Adrenal gland (tissue), 12 donors: Measurements from ENCODE around the gene RGS19. TPM values are rescaled to one million over a fixed set of nuclear protein-coding genes. Genes with fewer than 3 reads are reported as not detected.

Experiments
- DNase-seq, 7 donors: peaks; one replicate each; pipeline ENCODE4 v3.0.0-alpha.2; 2019 to 2020
- H3K27ac ChIP-seq, 5 donors: fragments of 200-600 bp; sonication (generic) in 4 of 5; 1 replicate in 3 of 5; 2 replicates in 2 of 5; pipeline versions ENCODE4 v1.5.1 to v1.8.0; 2016 to 2020; ENCODE audit warnings: mild to moderate bottlenecking in 1 of 5
- H3K27me3 ChIP-seq: fragments of 200-600 bp; 2 replicates; pipeline ENCODE4 v1.8.0; 2021
- H3K36me3 ChIP-seq, 2 donors: fragments of 200-600 bp; replicated peaks in 1 of 2; 1 replicate in 1 of 2; 2 replicates in 1 of 2; pipeline versions ENCODE4 v1.5.1 to v1.8.0; 2018 to 2022
- H3K4me1 ChIP-seq, 2 donors: fragments of 200-600 bp; replicated peaks in 1 of 2; 1 replicate in 1 of 2; 2 replicates in 1 of 2; pipeline versions ENCODE4 v1.5.1 to v1.8.0; 2018 to 2021
- H3K4me3 ChIP-seq, 4 donors: fragments of 200-600 bp; sonication (generic) in 3 of 4; one replicate each; pipeline ENCODE4 v1.5.1; 2016 to 2018
- H3K9me3 ChIP-seq, 3 donors: fragments of 200-600 bp; sonication (generic) in 1 of 3; replicated peaks in 1 of 3; 1 replicate in 2 of 3; 2 replicates in 1 of 3; pipeline versions ENCODE4 v1.5.1 to v1.8.0; 2016 to 2021
- CTCF ChIP-seq, 6 experiments: fragments of 450-650 bp in 4 of 6; fragments of 200-600 bp in 2 of 6; sonication (generic) in 1 of 6; IDR thresholded peaks; 1 replicate in 5 of 6; 2 replicates in 1 of 6; pipeline versions ENCODE4 v1.5.1 to v1.8.0; 2016 to 2021; ENCODE audit warnings: antibody characterized with exemption in 6 of 6, mild to moderate bottlenecking in 2 of 6, moderate library complexity in 1 of 6
- POLR2A ChIP-seq, 2 donors: fragments of 450-650 bp; IDR thresholded peaks; one replicate each; pipeline ENCODE4 v1.6.1; 2017; ENCODE audit warnings: antibody characterized with exemption in 2 of 2, mild to moderate bottlenecking in 2 of 2, moderate library complexity in 1 of 2
- WGBS, 4 donors: extraction: QIAGEN DNeasy Blood & Tissue Kit in 2 of 4; methylation state at CpG; one replicate each; pipeline versions ENCODE4 v1.1.5 to v1.1.7; 2013 to 2017; 5-methylcytosine and 5-hydroxymethylcytosine counted together
- intact Hi-C, 2 donors: fragments of 100-400 bp; cut with DNase I; formaldehyde crosslinking; loops; one replicate each; pipeline versions ENCODE4 v1.14.1 to v1.15.0; 2022 to 2023
- polyA plus RNA-seq, 3 donors: library from polyadenylated mRNA; stranded (reverse); fragments of 200-250 nt in 2 of 3; fragments of 350-450 nt in 1 of 3; fragmentation: Illumina TruSeq in 1 of 3; extraction: RNeasy Lipid Tissue Mini Kit (QIAGEN cat#74804) in 1 of 3; gene quantifications; one replicate each; pipeline ENCODE4 v1.2.3, GENCODE V29; 2013 to 2014
- total RNA-seq, 9 donors: library from RNA; depleted of rRNA in 4 of 9; stranded (reverse); fragments of >200 nt in 4 of 9; fragments of 120-200 nt in 1 of 9; fragmentation: NEBNext Ultra II Directional in 1 of 9; extraction: Animal tissue kit (Norgen Biotek cat#: 25700) in 1 of 9; gene quantifications; one replicate each; pipeline versions ENCODE4 v1.1.0 to v1.2.4, GENCODE V29; 2013 to 2023
- donor health status: healthy with polysubstance abuse.
- donor health status: Bipolar disorder and iron deficiency.
- donor health status: DM: yes; HTN: yes; CAD: no.
- donor health status: DM: no; HTN: no; CAD: no.
- donor health status: DM: no; HTN: no; CAD: no.
- donor health status: DM: yes; HTN: yes; CAD: no.

Gene RGS19
- total and polyA plus RNA-seq, 12 donors: 3.0 to 42.0 (median 15.1) TPM

GRCh38 chr20:64064145-64064698 is 15.1 kb downstream of the RGS19 start:
- 11 to 34% (median 20%) methylated on average over 9 to 12 of the region's 12 CpGs for WGBS, 4 donors

GRCh38 chr20:64063389-64064144 is 15.8 kb downstream of the RGS19 start:
- intact Hi-C loops: no loop called here
- peak in 5 of 7 donors; percentile 41 to 71 (median 44) for DNase-seq
- peaks cover 20 to 26% of the 10 kb centered on the region in 2 donors for H3K4me1 ChIP-seq
- no peaks in the 10 kb centered on the region for H3K27me3 ChIP-seq
- TF ChIP-seq POLR2A (IDR thresholded peaks at IDR 0.05): no peak
- TF ChIP-seq CTCF (IDR thresholded peaks at IDR 0.05): no peak
- H3K4me3 ChIP-seq: peak overlapping the region; percentile 30 to 93 (median 67)
- no peaks in the 10 kb centered on the region for H3K36me3 ChIP-seq
- H3K9me3 ChIP-seq: no peaks in the 10 kb centered on the region
- H3K27ac ChIP-seq: peak overlapping the region; percentile 19 to 79 (median 66)
- 1 to 3% (median 2%) methylated on average over 30 to 51 of the region's 51 CpGs for WGBS, 4 donors

More at GRCh38 chr20:64064145-64064698, 15.1 kb downstream of the RGS19 start:
- TF ChIP-seq CTCF (IDR thresholded peaks at IDR 0.05): no peak
- TF ChIP-seq POLR2A (IDR thresholded peaks at IDR 0.05): peak in 1 of 2 donors; percentile 17
- intact Hi-C loops: no loop called here
- peak; percentile 72 to 87 (median 86) for DNase-seq
- no peaks in the 10 kb centered on the region for H3K9me3 ChIP-seq
- H3K36me3 ChIP-seq: no peaks in the 10 kb centered on the region
- H3K4me3 ChIP-seq: peak overlapping the region in 1 of 4 donors; percentile 93
- peak overlapping the region; percentile 19 to 79 (median 54) for H3K27ac ChIP-seq
- H3K27me3 ChIP-seq: no peaks in the 10 kb centered on the region
- peaks cover 20 to 26% of the 10 kb centered on the region in 2 donors for H3K4me1 ChIP-seq

- WGBS, 4 donors: 3 to 11% (median 5%) methylated on average over 31 to 85 of the region's 85 CpGs
- H3K27ac ChIP-seq: peak within 1 kb of the TSS; percentile 19 to 79 (median 70)
- peaks cover 20 to 26% of the 10 kb centered on the region in 2 donors for H3K4me1 ChIP-seq
- no peaks in the 10 kb centered on the region for H3K27me3 ChIP-seq
- H3K4me3 ChIP-seq: peak within 1 kb of the TSS; percentile 30 to 93 (median 67)
- peak; percentile 87 to 88 for TF ChIP-seq POLR2A (IDR thresholded peaks at IDR 0.05)
- no peak for TF ChIP-seq CTCF (IDR thresholded peaks at IDR 0.05)
- H3K9me3 ChIP-seq: no peaks in the 10 kb centered on the region
- peak; percentile 97 to 99 (median 98) for DNase-seq
- H3K36me3 ChIP-seq: no peaks in the 10 kb centered on the region
- intact Hi-C loops: no loop called here
Measured at GRCh38 chr20:64062596-64063388, 16.5 kb downstream of the RGS19 start, which contains the start of gene TCEA2. TSS of gene TCEA2 (plus strand) at chr20:64063198. CDS start at chr20:64063313, 115 bp downstream.

GRCh38 chr20:64062276-64062595 is 17.1 kb downstream of the RGS19 start:
- intact Hi-C loops: no loop called here
- Histone ChIP-seq H3K9me3 (no peaks in the 10 kb centered on the region), H3K4me1 (peaks cover 20 to 26% of the 10 kb centered on the region in 2 donors), H3K4me3 (peak overlapping the region in 2 of 4 donors; percentile 85 to 93), H3K36me3 (no peaks in the 10 kb centered on the region), H3K27me3 (no peaks in the 10 kb centered on the region), H3K27ac (peak overlapping the region in 3 of 5 donors; percentile 70 to 79 (median 70))
- no peak for DNase-seq
- WGBS, 4 donors: 44 to 59% (median 55%) methylated on average over 3 to 5 of the region's 5 CpGs
- TF ChIP-seq POLR2A (IDR thresholded peaks at IDR 0.05) (no peak), CTCF (IDR thresholded peaks at IDR 0.05) (no peak)
